RWPE1 (cell line): ENCODE results near the gene ROR2.
A peak's percentile ranks its signal among the peaks of the same experiment; 100 is the strongest.

ENCODE experiments used
- CTCF ChIA-PET: fragments of 350-600 bp; sonication (Branson Sonifier 250); formaldehyde crosslinking; extraction: SDS; loops from one replicate; lab custom pipeline; 2021; lab: Yijun Ruan, JAX
- POLR2A ChIA-PET: fragments of 400-600 bp; formaldehyde crosslinking; extraction: SDS; loops from one replicate; lab custom pipeline; 2020; ENCODE audit warnings: antibody characterized with exemption; ENCODE audit not compliant: low non-redundant PET; lab: Yijun Ruan, JAX
- DNase-seq: peaks from one replicate; pipeline ENCODE4 v3.0.0; 2012; ENCODE audit warnings: low spot score
- H3K27ac ChIP-seq: fragments of 450-650 bp; 2 replicates; pipeline ENCODE4 v1.5.1; 2017
- CTCF ChIP-seq: fragments of 450-650 bp; conservative IDR thresholded peaks from 2 replicates; pipeline ENCODE4 v1.5.1; 2017; ENCODE audit warnings: low read depth, mild to moderate bottlenecking

The ROR2 gene

DNA sequence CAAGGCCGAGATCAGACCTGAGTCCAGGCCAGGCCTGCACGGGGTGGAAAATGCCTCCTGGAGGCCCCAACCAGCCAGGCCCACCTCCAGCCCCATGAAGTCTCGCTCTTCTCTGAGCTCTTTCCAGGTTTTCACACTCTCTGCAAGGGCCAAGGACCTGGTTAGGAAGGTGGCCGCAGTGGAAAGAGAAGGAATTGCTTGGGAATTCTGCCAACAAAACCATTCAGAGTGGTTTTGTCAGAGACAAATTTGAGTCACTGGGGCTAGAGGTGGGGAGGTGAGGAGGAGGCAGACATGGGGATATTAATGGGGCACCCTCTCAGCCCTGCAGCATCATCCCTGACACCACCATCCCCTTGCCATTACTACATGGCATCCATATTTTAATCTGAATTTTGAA, 261.0 kb downstream of the ROR2 start:
- no peak overlapping the region for H3K27ac ChIP-seq
- ChIA-PET CTCF (interaction anchor here (0.6 kb wide), 1 partner anchor 37 kb away, joined by 3 read pairs; no protein-coding TSS in a partner anchor), POLR2A (no interaction called here)
- DNase-seq, result no peak
- no peak for TF ChIP-seq CTCF

DNA sequence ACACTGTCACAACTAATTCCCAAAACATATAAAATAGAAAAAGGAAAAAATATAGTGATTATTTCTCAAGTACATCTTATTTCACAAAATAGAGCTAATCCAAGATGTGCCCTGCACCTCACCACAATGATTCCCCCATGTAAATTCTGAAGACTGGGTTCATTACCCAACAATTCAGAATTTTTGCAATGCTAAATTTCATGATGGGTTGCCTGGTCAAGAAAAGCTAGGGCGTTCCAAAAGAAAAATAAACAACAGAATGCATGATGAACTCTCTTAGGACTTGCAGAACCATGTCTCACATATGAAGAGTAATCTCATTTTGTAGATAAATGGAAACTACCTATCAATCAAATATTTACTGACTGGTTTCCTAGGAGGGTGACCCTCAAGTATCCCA, 266.8 kb downstream of the ROR2 start:
- no peak for DNase-seq
- H3K27ac ChIP-seq, result no peak overlapping the region
- ChIA-PET CTCF (interaction anchor here (1.4 kb wide), 1 partner anchor 768 kb away, joined by 5 read pairs; no protein-coding TSS in a partner anchor), POLR2A (no interaction called here)
- no peak for TF ChIP-seq CTCF

DNA sequence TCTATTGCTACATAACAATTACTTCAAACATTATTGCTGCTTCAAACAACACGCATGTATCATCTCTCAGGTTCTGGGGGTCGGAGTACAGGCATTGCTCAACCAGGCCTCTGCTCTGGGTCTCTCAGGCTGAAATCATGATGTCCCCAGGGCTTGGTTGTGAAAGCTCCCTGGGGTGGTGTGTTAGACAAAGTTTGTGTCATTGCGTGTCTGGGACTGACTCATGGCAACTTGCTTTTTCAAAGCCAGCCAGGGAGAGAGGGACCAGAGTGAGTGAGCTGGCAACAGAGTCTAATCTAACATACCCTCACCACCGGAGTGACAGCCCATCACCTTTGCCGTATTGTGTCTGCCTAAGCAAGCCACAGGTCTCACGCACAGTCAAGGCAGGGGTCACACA, 267.2 kb downstream of the ROR2 start:
- H3K27ac ChIP-seq, result no peak overlapping the region
- no peak for TF ChIP-seq CTCF
- ChIA-PET CTCF (interaction anchor here (0.5 to 1.4 kb wide), 2 partner anchors 17 to 768 kb away, joined by 3 to 5 read pairs; no protein-coding TSS in a partner anchor), POLR2A (no interaction called here)
- DNase-seq, result no peak

DNA sequence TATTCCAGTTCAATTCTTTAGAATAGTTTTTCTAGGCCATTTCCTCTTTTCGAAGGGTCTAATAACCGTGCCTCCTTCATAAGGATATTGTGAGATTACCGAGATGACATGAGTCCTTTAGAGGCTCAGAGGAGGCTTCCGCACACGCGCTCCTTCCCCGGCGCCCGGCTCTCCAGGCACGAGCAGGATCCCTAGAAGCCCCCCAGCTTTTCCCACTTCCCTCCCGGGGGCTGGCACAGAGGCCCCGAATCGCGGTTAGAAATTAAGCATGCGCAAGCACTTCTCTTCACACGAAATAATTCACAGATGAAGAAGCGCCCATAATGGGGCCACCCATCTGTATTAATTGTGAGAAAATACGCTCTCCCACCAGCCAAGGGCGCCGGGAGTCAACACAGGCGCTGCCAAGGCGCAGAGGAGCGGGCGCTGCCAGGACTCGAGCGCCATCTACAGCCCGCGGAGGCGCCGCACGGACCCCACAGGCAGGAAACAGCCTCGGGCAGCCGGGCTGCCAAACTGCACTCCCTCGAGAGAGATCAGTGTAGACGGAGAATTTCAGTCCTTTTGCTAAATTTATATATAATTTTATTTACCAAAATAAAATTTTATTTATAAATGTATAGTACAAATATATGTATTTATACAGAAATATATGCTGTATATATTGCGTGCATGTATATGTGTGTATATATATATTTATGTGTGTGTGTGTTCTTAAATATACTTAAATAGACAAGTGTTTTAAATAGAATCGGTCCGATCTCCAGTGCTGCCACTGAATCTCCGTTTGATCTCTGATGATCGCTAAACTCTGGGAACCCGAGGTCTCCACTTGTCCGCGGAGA, 268.3 kb downstream of the ROR2 start:
- POLR2A ChIA-PET, result no interaction called here
- peak; percentile 81 for DNase-seq
- no peak overlapping the region for H3K27ac ChIP-seq
- CTCF ChIA-PET, result interaction anchor here (0.6 to 0.8 kb wide), 3 partner anchors 50 to 490 kb away, joined by 3 to 5 read pairs (median 4); no protein-coding TSS in a partner anchor
- peak; percentile 92 for TF ChIP-seq CTCF

DNA sequence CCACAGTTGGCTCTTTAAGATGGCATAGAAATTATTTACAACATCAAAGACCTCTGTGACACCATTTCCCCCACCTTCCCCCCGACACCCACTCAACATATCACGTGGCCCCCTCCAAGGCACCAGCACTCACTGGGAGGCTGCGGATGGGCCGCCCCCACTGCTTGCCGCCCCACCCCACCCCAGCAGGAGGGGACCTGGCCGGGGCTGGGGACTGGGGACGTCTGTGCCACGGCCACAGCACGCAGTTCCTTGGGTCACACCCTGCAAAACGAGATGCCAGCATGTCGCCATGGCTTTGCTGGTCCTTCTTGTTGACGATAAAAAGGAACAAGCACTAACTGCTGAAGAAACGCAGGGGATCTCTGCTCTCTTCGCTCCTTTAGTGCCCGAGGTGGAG, 269.0 kb downstream of the ROR2 start:
- CTCF ChIA-PET, result interaction anchor here (0.6 to 0.8 kb wide), 3 partner anchors 50 to 489 kb away, joined by 3 to 5 read pairs (median 4); no protein-coding TSS in a partner anchor
- no peak for DNase-seq

More for the DNA sequence above, 269.0 kb downstream of the ROR2 start:
- no peak for TF ChIP-seq CTCF
- POLR2A ChIA-PET, result no interaction called here
- no peak overlapping the region for H3K27ac ChIP-seq
